HG03565 (cell line): ENCODE data around the gene DLEC1.
"Not testable (repeated sequence)": the region's sequence is repeated elsewhere in the genome, so short reads cannot be mapped to it uniquely, and the experiment has no call there.

Source experiments
- ATAC-seq: cut with Tn5 transposase; IDR thresholded peaks from one replicate; pipeline ENCODE4 v1.9.1; 2021; ENCODE audit warnings: mild to moderate bottlenecking, moderate library complexity; ENCODE audit not compliant: unreplicated experiment

DLEC1 gene

DNA sequence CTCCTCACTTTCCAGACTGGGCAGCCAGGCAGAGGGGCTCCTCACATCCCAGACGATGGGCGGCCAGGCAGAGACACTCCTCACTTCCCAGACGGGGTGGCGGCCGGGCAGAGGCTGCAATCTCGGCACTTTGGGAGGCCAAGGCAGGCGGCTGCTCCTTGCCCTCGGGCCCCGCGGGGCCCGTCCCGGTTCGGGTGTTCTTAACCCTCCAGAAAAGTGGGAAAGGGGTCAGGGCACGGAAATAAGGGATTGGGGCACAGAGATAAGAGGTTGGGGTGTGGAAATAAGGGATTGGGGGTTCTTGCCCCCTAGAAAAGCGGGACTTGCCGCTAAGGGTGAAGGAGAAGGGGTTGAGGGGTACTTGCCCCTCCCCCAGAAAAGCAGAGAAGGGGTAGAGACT is 43.3 kb downstream of the DLEC1 start:
- ATAC-seq = not testable (repeated sequence)

DNA sequence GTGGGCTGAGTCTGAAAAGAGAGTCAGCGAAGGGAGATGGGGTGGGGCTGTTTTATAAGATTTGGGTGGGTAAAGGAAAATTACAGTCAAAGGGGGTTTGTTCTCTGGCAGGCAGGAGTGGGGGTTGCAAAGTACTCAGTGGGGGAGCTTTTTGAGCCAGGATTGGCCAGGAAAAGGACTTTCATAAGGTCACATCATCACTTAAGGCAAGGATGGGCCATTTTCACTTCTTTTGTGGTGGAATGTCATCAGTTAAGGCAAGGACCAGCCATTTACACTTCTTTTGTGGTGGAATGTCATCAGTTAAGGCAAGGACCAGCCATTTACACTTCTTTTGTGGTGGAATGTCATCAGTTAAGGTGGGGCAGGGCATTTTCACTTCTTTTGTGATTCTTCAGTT is 44.2 kb downstream of the DLEC1 start:
- not testable (repeated sequence) for ATAC-seq

DNA sequence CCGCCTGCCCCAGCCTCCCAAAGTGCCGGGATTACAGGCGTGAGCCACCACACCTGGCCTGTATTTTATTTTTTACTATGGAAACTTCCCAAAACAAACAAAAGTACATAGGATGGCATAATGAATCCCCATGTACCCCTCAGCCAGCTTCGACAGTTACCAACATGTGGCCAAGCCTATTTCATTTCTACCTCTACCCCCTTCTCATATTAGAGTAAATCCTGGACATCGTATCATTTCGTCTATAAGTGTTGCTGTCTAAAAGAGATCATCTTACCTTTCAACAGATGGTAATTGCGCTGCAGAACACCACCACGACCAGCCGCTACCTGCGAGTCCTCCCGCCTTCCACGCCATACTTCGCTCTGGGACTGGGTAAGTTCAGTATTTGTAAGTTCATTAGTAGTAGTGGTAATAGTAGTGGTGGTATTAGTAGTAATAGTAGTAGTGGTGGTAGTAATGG is 44.9 kb downstream of the DLEC1 start:
- no peak for ATAC-seq

DNA sequence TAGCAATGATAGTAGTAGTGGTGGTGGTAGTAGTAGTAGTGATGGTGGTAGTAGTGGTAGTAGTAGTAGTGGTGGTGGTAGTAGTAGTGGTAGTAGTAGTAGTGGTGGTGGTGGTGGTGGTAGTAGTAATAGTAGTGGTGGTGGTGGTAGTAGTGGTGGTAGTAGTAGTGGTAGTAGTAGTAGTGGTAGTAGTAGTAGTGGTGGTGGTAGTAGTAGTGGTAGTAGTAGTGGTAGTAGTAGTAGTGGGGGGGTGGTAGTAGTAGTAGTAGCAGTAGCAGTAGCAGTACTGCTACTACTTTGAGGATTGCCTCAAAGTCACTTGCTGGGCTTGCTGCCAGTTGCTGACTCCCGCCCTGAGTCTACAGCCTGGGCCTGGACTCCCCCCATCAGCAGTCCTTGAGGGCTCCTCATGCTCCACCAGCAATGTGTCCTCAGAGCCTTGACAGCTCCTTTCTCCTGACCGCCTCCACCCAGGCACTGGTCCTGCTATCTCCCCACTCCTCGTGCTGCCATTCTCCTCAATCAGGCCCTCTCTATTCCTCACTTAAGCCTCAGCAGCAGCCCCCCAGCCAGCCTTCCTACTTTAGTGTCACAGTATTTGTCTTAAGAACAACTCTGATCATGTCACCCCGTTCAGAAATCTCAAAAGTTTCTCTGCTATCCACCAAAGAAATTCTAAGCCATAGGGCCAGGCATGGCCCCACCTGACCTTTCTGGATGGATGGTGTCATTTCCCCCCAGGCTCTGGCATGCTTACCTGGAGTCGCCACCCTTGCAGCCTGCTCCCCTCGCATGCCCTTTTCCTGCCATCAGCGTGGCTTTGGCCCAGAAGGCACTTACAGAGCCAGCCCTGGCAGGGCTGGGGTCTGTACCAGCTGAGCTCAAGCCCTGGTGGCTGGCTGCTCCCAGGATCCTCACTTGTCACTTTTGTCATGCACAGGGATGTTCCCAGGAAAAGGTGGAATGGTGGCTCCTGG is 45.6 kb downstream of the DLEC1 start:
- ATAC-seq = no peak

DNA sequence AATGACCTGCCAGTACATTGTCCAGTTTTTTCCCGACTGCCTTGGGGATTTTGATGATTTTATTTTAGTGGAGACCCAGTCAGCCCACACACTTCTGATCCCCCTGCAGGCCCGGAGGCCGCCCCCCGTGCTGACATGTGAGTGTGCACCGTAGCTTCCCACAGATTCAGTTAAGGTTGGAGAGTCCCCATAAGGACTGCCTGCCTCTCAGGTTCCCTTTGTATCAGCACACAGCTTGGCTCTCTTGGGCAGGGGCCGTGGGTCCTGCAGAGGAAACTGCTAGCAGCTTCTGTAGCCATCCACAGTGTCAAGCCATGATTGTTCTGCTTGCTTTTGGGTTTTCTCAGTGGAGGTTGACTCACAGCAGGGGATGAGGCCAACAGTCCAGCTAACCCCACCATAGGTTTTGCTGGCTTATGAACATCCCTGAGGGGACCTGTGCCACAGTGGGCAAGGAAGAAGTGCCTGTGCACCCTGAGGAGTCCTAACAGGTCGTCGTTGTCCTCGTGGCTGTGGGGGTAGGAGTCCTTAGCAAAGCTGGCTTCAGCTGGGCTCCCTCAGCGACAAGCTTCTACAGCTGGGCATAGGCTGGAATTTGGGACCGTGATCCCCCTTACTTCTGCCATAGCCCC is 46.4 kb downstream of the DLEC1 start:
- no peak for ATAC-seq

DNA sequence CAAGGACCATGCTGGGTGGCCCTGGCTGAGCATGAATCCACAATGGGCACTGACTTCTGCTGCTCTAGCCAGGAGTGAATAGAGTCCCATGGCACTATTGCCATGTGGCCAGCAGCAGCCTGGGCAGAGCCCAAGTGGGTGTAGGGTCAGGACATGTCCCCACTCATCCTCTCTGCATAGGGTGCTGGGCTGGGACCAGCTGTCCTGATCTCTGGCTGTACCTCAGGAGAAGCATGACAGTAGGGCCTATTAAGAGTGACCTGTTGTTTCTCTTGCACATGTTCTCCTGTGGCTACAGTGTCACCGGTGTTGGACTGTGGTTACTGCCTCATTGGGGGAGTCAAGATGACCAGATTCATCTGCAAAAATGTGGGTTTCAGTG is 46.9 kb downstream of the DLEC1 start:
- ATAC-seq = no peak

DNA sequence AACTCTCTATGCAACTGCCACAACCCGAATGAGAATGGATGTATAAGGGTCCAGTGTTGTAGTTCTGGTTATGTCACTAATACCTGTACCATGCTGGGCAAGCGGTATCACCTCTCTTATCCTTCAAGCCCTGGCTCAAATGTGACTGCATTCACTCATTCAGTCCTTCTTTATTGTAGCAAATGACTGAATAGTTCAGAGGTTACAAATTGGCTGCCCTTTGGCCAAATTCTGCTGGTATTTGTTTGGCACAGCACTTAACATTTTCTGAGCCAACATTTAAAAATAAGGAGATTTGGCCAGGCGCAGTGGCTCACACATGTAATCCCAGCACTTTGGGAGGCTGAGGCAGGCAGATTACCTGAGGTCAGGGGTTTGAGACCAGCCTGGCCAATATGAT is 47.5 kb downstream of the DLEC1 start:
- ATAC-seq = no peak

DNA sequence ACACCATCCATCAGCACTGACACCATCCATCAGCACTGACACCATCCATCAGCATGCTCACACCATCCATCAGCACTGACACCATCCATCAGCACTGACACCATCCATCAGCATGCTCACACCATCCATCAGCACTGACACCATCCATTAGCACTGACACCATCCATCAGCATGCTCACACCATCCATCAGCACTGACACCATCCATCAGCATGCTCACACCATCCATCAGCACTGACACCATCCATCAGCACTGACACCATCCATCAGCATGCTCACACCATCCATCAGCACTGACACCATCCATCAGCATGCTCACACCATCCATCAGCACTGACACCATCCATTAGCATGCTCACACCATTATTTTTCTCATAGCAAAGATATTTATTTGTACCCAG is 48.3 kb downstream of the DLEC1 start:
- not testable (repeated sequence) for ATAC-seq

DNA sequence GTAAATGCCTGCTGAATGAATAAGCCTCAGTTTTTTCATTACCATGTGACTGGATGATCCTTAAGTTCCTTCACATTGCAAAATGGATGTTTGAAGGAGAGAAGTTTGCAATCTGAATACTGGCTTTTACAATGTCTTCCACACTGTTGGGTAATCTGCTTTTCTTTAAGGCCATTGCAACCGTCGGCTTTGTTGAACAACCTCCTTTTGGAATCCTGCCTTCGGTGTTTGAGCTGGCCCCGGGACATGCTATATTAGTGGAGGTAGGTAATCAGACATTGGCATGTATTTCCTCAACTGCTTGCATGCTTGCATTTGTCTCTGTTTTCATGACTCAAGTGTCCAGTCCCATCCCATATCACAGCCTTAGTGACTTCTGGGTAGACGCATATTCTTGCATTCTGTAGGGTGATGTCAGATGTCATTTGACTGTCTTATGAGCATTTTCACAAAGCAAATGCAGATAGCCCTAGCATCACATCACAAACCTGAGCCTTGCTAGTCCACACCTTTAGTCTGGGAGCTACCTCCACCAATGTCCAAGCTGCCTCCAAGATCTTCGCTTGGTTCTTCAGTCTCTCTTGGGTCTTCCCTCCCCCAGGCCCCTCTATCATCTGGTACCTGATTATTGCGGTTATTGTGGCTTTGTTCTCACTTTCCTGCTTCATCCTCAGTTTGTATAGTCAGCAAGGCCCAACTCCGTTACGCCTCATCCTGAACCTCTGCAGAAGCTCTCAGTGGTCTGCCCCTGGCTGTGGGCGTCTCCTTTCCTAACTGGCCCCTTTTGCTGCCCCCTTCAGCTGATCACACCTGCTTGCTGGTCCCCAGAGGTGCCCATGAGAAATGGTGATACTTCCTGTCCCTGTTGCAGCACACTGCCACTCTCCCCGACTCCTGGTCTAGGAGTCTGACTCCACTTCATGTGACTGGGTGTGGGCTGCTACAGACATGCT is 49.4 kb downstream of the DLEC1 start:
- no peak for ATAC-seq

DNA sequence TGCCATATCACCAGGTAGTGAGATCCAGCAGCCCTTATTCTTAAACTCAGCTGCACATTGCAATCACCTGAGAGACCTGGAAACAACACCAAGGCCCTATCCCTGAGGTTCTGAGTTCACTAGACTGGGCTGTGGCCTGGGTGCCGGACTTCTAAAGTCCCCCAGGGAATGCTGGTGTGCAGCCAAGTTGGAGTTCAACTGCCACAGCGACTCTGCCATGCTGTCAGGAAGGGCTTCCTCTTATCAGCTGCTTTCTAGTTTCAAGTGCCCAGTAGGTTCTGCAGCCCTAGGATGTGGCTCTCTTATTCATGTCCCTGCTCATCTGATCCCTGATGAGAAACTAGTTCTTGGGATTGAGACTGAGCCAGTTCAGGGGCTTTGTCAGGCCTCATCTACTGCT is 50.2 kb downstream of the DLEC1 start:
- no peak for ATAC-seq

DNA sequence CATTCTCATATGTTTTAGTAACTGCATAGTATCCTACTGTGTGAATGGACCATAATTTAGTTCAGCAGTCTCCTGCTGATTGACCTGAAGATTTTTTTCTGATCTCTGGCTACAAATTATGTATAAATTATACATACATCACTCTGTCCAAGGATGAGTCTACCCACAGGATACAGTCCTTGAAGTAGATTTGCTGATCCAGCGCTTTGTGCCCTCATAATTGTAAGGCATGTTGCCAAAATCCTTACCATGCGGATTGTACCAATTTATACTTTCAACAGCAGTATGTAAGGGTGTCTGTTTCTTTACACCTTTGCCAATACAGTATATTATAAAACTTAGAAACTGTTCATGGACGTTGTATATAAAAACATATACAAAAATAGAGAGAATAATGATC is 51.4 kb downstream of the DLEC1 start:
- no peak for ATAC-seq

DNA sequence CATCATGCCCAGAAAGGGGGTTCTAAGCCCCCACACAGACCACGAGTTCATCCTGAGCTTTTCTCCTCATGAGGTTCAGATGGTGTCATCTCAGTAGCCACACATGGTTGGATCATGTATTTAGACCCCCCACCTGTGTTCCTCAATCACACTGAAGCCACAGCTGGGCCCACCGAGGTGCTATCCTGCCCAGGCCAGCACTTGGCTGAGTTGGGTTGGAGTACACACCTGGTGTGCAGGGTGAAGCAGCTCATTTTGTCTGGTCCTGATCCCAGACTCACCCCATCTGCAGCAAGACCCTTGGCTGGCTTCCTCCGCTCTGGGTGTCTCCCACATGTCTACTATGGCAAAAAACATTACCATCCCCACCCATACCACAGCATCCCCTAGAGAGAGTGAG is 56.0 kb downstream of the DLEC1 start:
- ATAC-seq = no peak

DNA sequence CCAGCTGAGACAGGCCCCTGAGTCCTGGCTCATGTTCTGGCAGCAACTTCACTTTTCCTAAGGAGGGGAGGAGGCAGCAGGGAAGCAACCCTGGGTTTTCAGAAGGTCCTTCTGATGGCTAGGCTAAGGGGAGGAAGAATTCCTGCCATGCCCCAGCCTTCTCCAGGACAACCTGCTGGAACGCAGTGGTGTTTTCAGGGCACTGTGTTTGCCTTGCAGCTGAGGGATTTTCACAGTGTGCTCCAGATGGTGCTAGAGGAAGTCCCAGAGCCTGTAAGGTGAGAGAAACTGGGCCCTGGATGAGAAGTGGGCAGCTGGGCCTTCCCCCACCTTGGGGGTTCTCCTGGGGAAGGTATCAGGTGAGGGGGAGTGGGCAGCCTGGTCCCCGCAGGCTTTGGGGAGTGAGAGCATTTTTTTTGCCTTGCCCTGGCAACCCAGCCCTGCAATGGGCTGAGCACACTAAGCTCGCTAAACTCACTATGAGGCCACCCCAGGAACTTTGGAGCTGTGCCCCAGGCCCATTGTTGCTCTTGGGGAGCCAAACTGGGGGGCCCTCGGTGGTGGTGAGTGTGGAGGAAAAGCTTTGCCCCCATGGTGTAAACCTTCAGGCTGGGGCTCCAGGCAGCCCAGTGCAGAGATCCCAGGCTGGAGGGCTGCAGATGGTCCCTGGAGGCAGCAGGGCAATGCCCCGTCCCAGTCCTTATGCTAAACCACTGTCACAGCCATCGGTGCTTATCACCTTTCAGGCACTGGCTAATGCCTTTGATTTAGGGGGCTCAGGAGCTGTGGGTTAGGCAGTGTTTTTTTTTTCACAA is 56.9 kb downstream of the DLEC1 start:
- no peak for ATAC-seq

DNA sequence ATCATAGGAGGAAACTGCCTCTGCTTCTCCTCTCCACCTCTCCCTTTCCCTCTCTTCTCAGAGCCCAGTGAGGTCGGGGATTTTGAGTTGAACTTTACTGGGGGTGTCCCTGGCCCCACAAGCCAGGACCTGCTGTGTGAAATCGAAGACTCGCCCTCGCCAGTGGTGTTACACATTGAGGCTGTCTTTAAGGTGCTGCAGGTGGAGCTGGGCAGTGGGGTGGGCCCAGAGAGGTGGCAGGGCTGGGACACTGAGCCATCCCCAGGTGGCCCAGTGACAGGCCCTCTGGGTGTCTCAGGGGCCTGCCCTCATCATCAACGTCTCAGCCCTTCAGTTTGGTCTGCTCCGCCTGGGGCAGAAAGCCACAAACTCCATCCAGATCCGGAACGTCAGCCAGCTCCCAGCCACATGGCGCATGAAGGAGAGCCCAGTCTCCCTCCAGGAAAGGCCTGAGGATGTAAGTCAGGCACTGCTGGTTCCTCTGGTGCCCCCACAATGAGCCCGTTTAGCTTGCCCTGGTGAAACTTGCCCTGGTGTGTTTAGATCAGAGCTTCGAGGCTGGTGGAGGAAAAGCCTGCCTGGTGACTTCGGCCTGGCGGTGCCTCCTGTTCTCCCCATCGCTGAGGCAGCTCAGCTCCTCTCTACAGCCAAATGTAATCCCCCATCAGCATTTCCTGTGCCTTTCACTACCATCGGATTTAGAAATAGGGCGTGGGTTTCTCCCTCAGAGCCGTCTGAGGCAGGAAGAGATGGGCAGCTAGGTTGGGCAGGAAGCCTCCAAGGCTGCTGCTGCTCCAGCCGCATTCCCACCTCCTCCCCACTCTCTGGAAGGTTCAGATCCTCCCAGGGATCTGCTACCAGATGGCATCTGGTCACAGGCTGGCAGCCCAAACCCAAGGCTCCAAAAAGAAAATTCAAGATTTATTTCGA is 58.7 kb downstream of the DLEC1 start:
- ATAC-seq = no peak

DNA sequence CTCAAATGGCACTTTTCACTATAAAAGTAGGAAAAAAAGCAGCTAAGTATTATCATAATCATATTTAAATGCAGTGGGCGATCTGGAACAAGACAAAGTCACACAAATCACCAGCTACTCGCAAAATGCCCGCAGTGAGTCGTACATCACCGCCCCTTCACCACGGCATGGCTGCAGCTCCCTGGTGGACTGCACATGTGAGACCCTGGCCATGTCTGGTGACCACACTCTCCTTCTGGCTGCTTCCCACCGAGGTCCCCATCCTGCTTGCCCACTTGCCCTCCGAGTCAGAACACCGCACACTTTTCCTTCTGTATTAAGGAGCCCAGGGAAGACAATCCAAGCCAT is 59.3 kb downstream of the DLEC1 start:
- no peak for ATAC-seq

DNA sequence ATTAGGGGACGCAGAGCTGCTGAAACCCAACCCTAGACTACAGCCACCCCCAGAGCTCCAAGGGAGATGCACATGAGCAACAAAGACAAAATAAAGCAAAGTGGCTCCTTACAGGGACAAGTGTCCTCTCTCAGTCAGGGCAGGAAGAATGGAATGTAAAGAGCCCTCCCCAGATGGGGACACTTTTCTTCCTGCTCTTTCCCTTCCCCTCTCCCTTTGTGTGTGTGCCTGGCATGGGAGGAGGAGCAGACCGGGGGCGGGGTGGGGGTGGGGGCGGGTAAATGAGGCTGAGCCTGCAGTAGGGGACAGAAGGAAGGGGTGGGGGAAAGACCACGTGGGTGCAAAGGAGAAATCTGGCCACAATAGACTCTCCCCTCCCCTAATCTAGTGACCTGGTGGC is 60.5 kb downstream of the DLEC1 start:
- no peak for ATAC-seq

DNA sequence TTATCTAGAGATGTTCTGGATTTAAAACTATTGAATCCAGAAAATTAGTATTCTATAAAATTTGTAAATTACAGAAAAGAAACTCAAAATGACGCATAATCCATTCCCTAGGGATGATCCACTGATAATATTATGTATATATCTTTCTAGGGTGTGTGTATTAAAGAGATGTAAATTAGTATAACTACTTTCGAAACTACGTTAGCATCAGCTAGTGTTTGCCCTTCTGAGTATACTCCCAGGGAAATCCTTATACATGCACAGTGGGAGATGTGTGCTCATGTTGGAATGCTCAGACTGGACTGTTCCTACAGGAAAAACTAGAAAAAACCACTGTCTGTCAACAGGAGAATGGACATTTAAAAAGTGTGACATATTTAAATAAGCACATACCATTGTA is 61.5 kb downstream of the DLEC1 start:
- no peak for ATAC-seq

DNA sequence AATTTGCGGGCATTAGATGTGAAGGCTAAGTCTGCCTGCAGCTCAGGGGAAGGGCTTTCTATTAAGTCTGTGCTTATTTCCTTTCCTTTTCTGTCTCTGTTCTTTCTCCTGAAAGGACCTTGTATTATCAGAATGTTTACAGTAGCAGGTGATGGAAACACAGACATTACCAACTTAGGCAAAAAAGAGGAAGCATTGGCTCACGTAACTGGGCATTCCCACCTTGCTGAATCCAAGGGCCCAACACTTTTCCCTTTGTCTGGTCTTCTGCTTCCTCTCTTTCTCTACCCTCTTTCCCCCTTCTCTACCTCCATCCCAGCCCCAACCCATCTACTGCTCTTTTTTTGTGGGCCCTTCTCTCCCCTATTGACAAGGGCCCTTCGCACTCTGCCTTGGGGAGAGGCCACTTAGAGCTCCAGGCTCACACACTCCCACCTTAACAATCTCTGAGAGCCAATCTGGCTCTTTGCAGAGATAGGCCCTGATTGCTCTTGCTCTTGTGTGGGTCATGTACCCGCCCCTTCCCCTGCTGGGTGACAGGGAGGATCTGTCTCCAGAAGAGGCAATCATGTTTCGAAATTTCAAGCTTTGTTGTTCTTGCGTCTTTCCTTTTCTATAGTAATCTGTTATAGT is 62.9 kb downstream of the DLEC1 start:
- ATAC-seq = no peak

DNA sequence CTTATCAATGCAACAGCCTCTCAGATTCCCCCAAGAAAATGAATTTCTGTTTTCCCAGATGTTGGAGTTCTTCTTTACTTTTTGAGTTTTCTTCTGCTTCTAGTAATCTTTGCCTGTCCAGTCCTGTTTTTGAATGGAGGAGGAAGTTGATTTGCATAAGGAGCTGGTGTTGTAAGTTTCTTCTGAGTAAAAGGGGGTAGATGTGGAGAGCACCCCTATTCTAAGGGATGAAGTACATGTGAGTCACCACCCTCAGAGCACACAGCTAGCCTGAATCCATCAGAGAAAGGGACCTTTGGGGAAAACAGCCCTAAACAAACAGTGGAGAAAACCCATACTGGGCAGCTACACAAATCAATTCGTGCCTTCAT is 63.4 kb downstream of the DLEC1 start:
- ATAC-seq = no peak
